Measurements from ENCODE around the gene SAT1. TPM values are rescaled to one million over a fixed set of nuclear protein-coding genes. Genes with fewer than 3 reads are reported as not detected.

SAT1 gene
- total RNA-seq, 1 donor from 2014 or later: 99.7 TPM

DNA sequence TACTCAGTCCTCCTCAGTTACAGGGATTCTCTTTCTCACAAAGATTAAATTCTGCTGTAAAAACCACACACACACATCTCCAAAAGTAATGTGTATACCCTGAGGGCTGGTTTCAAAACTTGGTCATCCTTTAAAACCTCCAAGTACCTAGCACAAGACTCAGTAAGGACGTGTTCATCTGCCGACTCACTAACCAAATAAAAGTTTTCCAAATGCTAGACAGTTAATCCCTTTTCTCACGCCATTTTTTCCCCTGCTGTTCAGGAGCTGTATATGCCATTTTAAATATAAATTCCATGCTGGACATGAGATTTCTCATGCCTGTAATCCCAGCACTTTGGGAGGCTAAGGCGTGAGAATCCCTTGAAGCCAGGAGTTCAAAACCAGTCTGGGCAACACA, 3.9 kb upstream of the SAT1 start:
- Histone ChIP-seq H3K27ac (replicated peaks) (no peak overlapping the region), H3K9me3 (replicated peaks) (no peaks in the 10 kb centered on the region), H3K27me3 (ENCODE audit: low read depth) (no peaks in the 10 kb centered on the region), H3K36me3 (no peaks in the 10 kb centered on the region), H3K4me1 (peaks cover 3% of the 10 kb centered on the region), H3K4me3 (no peak overlapping the region)
- intact Hi-C loops (cut with micrococcal nuclease): no loop called here
- TF ChIP-seq, protein P1, sequence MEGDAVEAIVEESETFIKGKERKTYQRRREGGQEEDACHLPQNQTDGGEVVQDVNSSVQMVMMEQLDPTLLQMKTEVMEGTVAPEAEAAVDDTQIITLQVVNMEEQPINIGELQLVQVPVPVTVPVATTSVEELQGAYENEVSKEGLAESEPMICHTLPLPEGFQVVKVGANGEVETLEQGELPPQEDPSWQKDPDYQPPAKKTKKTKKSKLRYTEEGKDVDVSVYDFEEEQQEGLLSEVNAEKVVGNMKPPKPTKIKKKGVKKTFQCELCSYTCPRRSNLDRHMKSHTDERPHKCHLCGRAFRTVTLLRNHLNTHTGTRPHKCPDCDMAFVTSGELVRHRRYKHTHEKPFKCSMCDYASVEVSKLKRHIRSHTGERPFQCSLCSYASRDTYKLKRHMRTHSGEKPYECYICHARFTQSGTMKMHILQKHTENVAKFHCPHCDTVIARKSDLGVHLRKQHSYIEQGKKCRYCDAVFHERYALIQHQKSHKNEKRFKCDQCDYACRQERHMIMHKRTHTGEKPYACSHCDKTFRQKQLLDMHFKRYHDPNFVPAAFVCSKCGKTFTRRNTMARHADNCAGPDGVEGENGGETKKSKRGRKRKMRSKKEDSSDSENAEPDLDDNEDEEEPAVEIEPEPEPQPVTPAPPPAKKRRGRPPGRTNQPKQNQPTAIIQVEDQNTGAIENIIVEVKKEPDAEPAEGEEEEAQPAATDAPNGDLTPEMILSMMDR (IDR thresholded peaks at IDR 0.05; ENCODE audit: borderline replicate concordance): no peak
- no peak for DNase-seq

DNA sequence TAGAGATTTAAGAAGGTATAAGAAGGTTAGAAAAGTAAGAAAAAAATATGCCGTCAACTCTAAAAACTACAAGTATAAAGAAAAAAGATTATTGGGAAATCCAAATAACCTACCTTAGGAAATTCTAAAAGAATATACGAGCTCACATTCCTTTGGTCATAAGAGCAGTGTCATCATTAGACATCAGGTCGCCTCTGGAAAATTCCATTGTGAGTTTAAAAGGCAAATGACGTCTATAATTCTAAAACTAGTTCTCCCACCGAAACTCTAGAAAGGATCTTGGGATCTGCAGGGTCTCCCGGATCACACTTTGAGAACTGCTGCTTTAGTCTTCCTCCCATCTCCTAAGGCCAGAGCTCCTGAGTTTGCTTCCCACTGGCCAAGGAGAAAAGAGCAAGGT, 518 bp upstream of the SAT1 start:
- Histone ChIP-seq H3K27me3 (ENCODE audit: low read depth) (no peaks in the 10 kb centered on the region), H3K27ac (replicated peaks) (peak overlapping the region; percentile 70), H3K36me3 (peaks cover 9% of the 10 kb centered on the region), H3K4me1 (peaks cover 11% of the 10 kb centered on the region), H3K9me3 (replicated peaks) (no peaks in the 10 kb centered on the region), H3K4me3 (peak overlapping the region; percentile 80)
- DNase-seq: no peak
- TF ChIP-seq, protein P1 (IDR thresholded peaks at IDR 0.05; ENCODE audit: borderline replicate concordance): no peak
- intact Hi-C loops (cut with micrococcal nuclease): loop anchor here (5.0 kb wide), 1 partner anchor 120 kb away; no protein-coding TSS in a partner anchor

- TF ChIP-seq, protein P1 (IDR thresholded peaks at IDR 0.05; ENCODE audit: borderline replicate concordance): no peak
- H3K27ac ChIP-seq (replicated peaks): peak overlapping the region; percentile 95
- H3K36me3 ChIP-seq: peaks cover 9% of the 10 kb centered on the region
- intact Hi-C loops (cut with micrococcal nuclease): loop anchor here (5.0 kb wide), 1 partner anchor 118 kb away; no protein-coding TSS in a partner anchor
- peaks cover 11% of the 10 kb centered on the region for H3K4me1 ChIP-seq
- H3K4me3 ChIP-seq: peak overlapping the region; percentile 80
- DNase-seq: no peak
- no peaks in the 10 kb centered on the region for H3K9me3 ChIP-seq (replicated peaks)
- H3K27me3 ChIP-seq (ENCODE audit: low read depth): no peaks in the 10 kb centered on the region
These were observed 856 bp downstream of the SAT1 start for GRCh38 chrX:23783589-23784469.

DNA sequence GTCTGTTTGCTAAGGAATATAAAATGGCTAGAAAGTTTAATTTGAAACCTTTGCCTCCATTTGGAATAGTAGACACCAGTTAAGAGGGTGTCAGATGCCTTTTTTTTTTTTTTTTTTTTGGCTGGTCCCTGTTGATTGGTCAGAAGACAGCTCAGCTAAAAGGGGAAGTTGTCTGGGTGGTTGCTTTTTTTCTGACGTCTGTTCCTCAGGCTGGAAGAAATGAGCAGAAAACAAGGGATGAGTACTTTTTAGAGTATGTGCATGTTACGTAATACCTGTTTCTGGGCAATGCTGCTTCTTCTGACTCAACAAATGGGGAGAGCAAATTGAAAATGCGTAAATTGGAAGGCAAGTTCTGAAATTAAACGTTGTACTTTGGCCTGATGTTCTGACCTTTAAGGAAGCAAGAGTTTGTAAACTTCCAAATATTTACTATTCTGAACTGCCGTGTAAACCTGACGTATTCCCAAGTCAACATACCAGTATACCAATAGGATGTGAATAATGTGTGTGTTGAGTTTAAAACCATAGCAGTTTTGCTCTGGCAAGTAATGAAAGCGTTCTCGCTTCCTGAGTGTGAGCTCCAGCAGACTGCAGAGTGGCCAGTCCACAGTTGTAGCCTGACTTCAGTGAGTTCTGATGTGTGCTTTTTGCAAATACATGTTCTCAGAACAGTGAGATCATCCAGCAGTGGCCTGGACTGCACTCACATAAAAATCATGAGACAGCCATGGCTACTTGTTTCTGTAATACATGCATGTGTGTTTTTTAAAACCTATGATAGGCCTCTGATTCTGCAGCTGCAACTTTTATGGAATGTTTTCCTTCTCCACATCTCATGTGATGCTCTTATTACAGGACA, 1.7 kb downstream of the SAT1 start:
- Histone ChIP-seq H3K9me3 (replicated peaks) (no peaks in the 10 kb centered on the region), H3K4me3 (peak overlapping the region; percentile 80), H3K27ac (replicated peaks) (peak overlapping the region; percentile 95), H3K4me1 (peaks cover 11% of the 10 kb centered on the region), H3K36me3 (peaks cover 9% of the 10 kb centered on the region), H3K27me3 (ENCODE audit: low read depth) (no peaks in the 10 kb centered on the region)
- intact Hi-C loops (cut with micrococcal nuclease): loop anchor here (5.0 kb wide), 1 partner anchor 118 kb away; no protein-coding TSS in a partner anchor
- no peak for DNase-seq
- TF ChIP-seq, protein P1 (IDR thresholded peaks at IDR 0.05; ENCODE audit: borderline replicate concordance): no peak

GRCh38 chrX:23785580-23785979, 2.6 kb downstream of the SAT1 start:
- Histone ChIP-seq H3K36me3 (peaks cover 9% of the 10 kb centered on the region), H3K27ac (replicated peaks) (peak overlapping the region; percentile 95), H3K4me1 (peaks cover 11% of the 10 kb centered on the region), H3K4me3 (peak overlapping the region; percentile 80), H3K27me3 (ENCODE audit: low read depth) (no peaks in the 10 kb centered on the region), H3K9me3 (replicated peaks) (no peaks in the 10 kb centered on the region)
- no peak for DNase-seq
- intact Hi-C loops (cut with micrococcal nuclease): no loop called here
- TF ChIP-seq, protein P1 (IDR thresholded peaks at IDR 0.05; ENCODE audit: borderline replicate concordance): no peak

Data from left ventricle myocardium inferior (tissue), 1 donor.